CD4-positive, alpha-beta memory T cell (primary cell): ENCODE data around the gene CD22. TPM values are rescaled to one million over a fixed set of nuclear protein-coding genes. Genes with fewer than 3 reads are reported as not detected.
"Not testable (repeated sequence)": the region's sequence is repeated elsewhere in the genome, so short reads cannot be mapped to it uniquely, and the experiment has no call there.

ENCODE experiments used
- CTCF ChIA-PET: fragments of 350-600 bp; sonication (Branson Sonifier 250); formaldehyde crosslinking; loops from one replicate; lab custom pipeline; 2021; ENCODE audit warnings: inconsistent platforms; ENCODE audit not compliant: partially characterized antibody; lab: Charles Lee
- POLR2A ChIA-PET: fragments of 350-600 bp; sonication (Branson Sonifier 250); formaldehyde crosslinking; loops from one replicate; lab custom pipeline; 2021; ENCODE audit not compliant: partially characterized antibody; lab: Charles Lee
- DNase-seq, 5 donors: peaks; one replicate each; pipeline versions ENCODE4 v3.0.0 to v3.0.0-alpha.2; 2020 to 2022; ENCODE audit warnings: mixed read lengths in 1 of 5
- H3K27ac ChIP-seq: one replicate; pipeline ENCODE4 v1.7.0; 2013; ENCODE audit warnings: low read depth, low read length
- H3K27me3 ChIP-seq: 2 replicates; pipeline ENCODE4 v1.7.0; 2013; ENCODE audit warnings: mild to moderate bottlenecking, low read length, moderate library complexity; ENCODE audit not compliant: insufficient read depth
- H3K36me3 ChIP-seq: 2 replicates; pipeline ENCODE4 v1.7.0; 2013; ENCODE audit warnings: mild to moderate bottlenecking, low read length, moderate library complexity; ENCODE audit not compliant: insufficient read depth
- H3K4me1 ChIP-seq: 2 replicates; pipeline ENCODE4 v1.7.0; 2013; ENCODE audit warnings: mild to moderate bottlenecking, low read length, moderate library complexity; ENCODE audit not compliant: insufficient read depth
- H3K4me3 ChIP-seq, 2 donors: one replicate each; pipeline ENCODE4 v1.7.0; 2013; ENCODE audit warnings: low read length in 2 of 2, mild to moderate bottlenecking in 1 of 2
- H3K9me3 ChIP-seq, 2 donors: one replicate each; pipeline ENCODE4 v1.7.0; 2013; ENCODE audit warnings: low read length in 2 of 2, control low read depth in 1 of 2; ENCODE audit not compliant: control insufficient read depth in 1 of 2
- H3K27ac Mint-ChIP-seq, 7 donors: one replicate each; pipeline ENCODE4 v1.8.0; 2020 to 2021; ENCODE audit warnings: mixed read lengths in 7 of 7, mild to moderate bottlenecking in 6 of 7, inconsistent platforms in 3 of 7, moderate library complexity in 3 of 7
- H3K27me3 Mint-ChIP-seq, 2 donors: one replicate each; pipeline ENCODE4 v1.8.0; 2020 to 2021; ENCODE audit warnings: mixed read lengths in 2 of 2
- H3K36me3 Mint-ChIP-seq, 2 donors: one replicate each; pipeline ENCODE4 v1.8.0; 2020 to 2021; ENCODE audit warnings: mixed read lengths in 2 of 2, inconsistent platforms in 1 of 2, mild to moderate bottlenecking in 1 of 2
- H3K4me1 Mint-ChIP-seq, 4 donors: one replicate each; pipeline ENCODE4 v1.8.0; 2020 to 2021; ENCODE audit warnings: mixed read lengths in 4 of 4, mild to moderate bottlenecking in 1 of 4
- H3K4me3 Mint-ChIP-seq, 8 donors: one replicate each; pipeline ENCODE4 v1.8.0; 2020 to 2021; ENCODE audit warnings: mixed read lengths in 8 of 8, mild to moderate bottlenecking in 7 of 8, moderate library complexity in 6 of 8, inconsistent platforms in 3 of 8
- H3K9me3 Mint-ChIP-seq, 8 donors: one replicate each; pipeline ENCODE4 v1.8.0; 2020 to 2021; ENCODE audit warnings: mixed read lengths in 8 of 8, mild to moderate bottlenecking in 5 of 8, inconsistent platforms in 3 of 8, moderate library complexity in 1 of 8
- intact Hi-C: fragments of 100-400 bp; cut with micrococcal nuclease; formaldehyde crosslinking; loops from one replicate; pipeline ENCODE4 v1.15.1; 2023
- polyA plus RNA-seq, 2 donors: library from polyadenylated mRNA; unstranded; fragments of 300-500 nt; fragmentation: Illumina TruSeq; gene quantifications; one replicate each; pipeline ENCODE4 v1.2.3, GENCODE V29; 2021
- total RNA-seq, 2 experiments: library from RNA; stranded (reverse); gene quantifications; one replicate each; pipeline ENCODE4 v1.2.3, GENCODE V29; 2021

The CD22 gene
- total and polyA plus RNA-seq, 4 experiments from 2014 or later, result 0.30 to 1.8 (median 0.32) TPM

GRCh38 chr19:35368378-35368777 lies 39.4 kb downstream of the CD22 start:
- no peak for DNase-seq
- no peaks in the 10 kb centered on the region for H3K36me3 ChIP-seq
- no peaks in the 10 kb centered on the region for H3K9me3 ChIP-seq
- H3K9me3 Mint-ChIP-seq, result no peaks in the 10 kb centered on the region
- ChIA-PET CTCF (interaction anchor here (1.0 kb wide), 1 partner anchor 127 kb away, joined by 3 read pairs; no protein-coding TSS in a partner anchor), POLR2A (no interaction called here)
- H3K27ac Mint-ChIP-seq, result no peak overlapping the region
- H3K27ac ChIP-seq, result no peak overlapping the region
- peaks cover 1 to 4% of the 10 kb centered on the region in 2 donors for H3K27me3 Mint-ChIP-seq
- H3K4me1 ChIP-seq, result no peaks in the 10 kb centered on the region
- no peaks in the 10 kb centered on the region for H3K27me3 ChIP-seq
- H3K4me3 Mint-ChIP-seq, result no peak overlapping the region
- H3K4me1 Mint-ChIP-seq, result no peaks in the 10 kb centered on the region
- H3K4me3 ChIP-seq, result no peak overlapping the region
- intact Hi-C loops, result no loop called here
- no peaks in the 10 kb centered on the region for H3K36me3 Mint-ChIP-seq

GRCh38 chr19:35369522-35369921 lies 40.5 kb downstream of the CD22 start:
- intact Hi-C loops, result no loop called here
- POLR2A ChIA-PET, result no interaction called here

GRCh38 chr19:35370722-35371121 lies 41.7 kb downstream of the CD22 start, which contains the start of gene GPR42:
Gene GPR42 (plus strand): TSS chr19:35371068. CDS start chr19:35371360, 292 bp downstream.
- no peak within 1 kb of the TSS for H3K27ac Mint-ChIP-seq
- intact Hi-C loops, result no loop called here
- no peaks in the 10 kb centered on the region for H3K36me3 Mint-ChIP-seq
- ChIA-PET CTCF (no interaction called here), POLR2A (no interaction called here)
- H3K9me3 Mint-ChIP-seq, result no peaks in the 10 kb centered on the region
- Histone ChIP-seq H3K9me3 (no peaks in the 10 kb centered on the region), H3K4me1 (no peaks in the 10 kb centered on the region), H3K36me3 (no peaks in the 10 kb centered on the region), H3K27me3 (no peaks in the 10 kb centered on the region), H3K4me3 (no peak within 1 kb of the TSS), H3K27ac (no peak within 1 kb of the TSS)
- peaks cover 0 to 7% (median under 1%) of the 10 kb centered on the region in 4 donors for H3K4me1 Mint-ChIP-seq
- peaks cover 0 to 2% of the 10 kb centered on the region in 2 donors for H3K27me3 Mint-ChIP-seq
- no peak within 1 kb of the TSS for H3K4me3 Mint-ChIP-seq
- DNase-seq, result no peak

More at GRCh38 chr19:35369522-35369921, 40.5 kb downstream of the CD22 start:
- Mint-ChIP-seq H3K27ac (no peak overlapping the region), H3K4me3 (no peak overlapping the region), H3K27me3 (peaks cover 1% of the 10 kb centered on the region in 2 donors), H3K4me1 (no peaks in the 10 kb centered on the region), H3K36me3 (no peaks in the 10 kb centered on the region), H3K9me3 (no peaks in the 10 kb centered on the region)
- no peak overlapping the region for H3K27ac ChIP-seq
- H3K4me1 ChIP-seq, result no peaks in the 10 kb centered on the region
- no peak for DNase-seq
- CTCF ChIA-PET, result no interaction called here
- no peak overlapping the region for H3K4me3 ChIP-seq
- H3K27me3 ChIP-seq, result no peaks in the 10 kb centered on the region
- no peaks in the 10 kb centered on the region for H3K36me3 ChIP-seq
- H3K9me3 ChIP-seq, result no peaks in the 10 kb centered on the region

GRCh38 chr19:35373492-35373891 lies 44.5 kb downstream of the CD22 start:
- Histone ChIP-seq H3K4me1 (no peaks in the 10 kb centered on the region), H3K4me3 (no peak overlapping the region), H3K27ac (no peak overlapping the region), H3K27me3 (no peaks in the 10 kb centered on the region), H3K9me3 (no peaks in the 10 kb centered on the region), H3K36me3 (no peaks in the 10 kb centered on the region)
- H3K4me1 Mint-ChIP-seq, result peaks cover 1 to 11% (median 3%) of the 10 kb centered on the region in 4 donors
- peaks cover 1 to 6% of the 10 kb centered on the region in 2 donors for H3K27me3 Mint-ChIP-seq
- no peak overlapping the region for H3K27ac Mint-ChIP-seq
- intact Hi-C loops, result no loop called here
- peaks cover 0 to 3% (median 0%) of the 10 kb centered on the region in 8 donors for H3K9me3 Mint-ChIP-seq
- H3K4me3 Mint-ChIP-seq, result no peak overlapping the region
- ChIA-PET CTCF (no interaction called here), POLR2A (no interaction called here)
- no peak for DNase-seq
- H3K36me3 Mint-ChIP-seq, result no peaks in the 10 kb centered on the region

- H3K36me3 Mint-ChIP-seq, DNase-seq, POLR2A ChIA-PET, H3K9me3 ChIP-seq, H3K4me3 ChIP-seq, H3K36me3 ChIP-seq, H3K4me3 Mint-ChIP-seq, H3K27ac ChIP-seq, H3K4me1 ChIP-seq, H3K9me3 Mint-ChIP-seq, H3K27me3 Mint-ChIP-seq, H3K27me3 ChIP-seq, intact Hi-C loops: not testable (repeated sequence)
- CTCF ChIA-PET, result interaction anchor here (0.7 kb wide), 1 partner anchor 288 kb away, joined by 3 read pairs; no protein-coding TSS in a partner anchor
- Mint-ChIP-seq H3K4me1 (peaks cover 1 to 11% (median 3%) of the 10 kb centered on the region in 4 donors), H3K27ac (peak overlapping the region in 1 of 7 donors; percentile 65)
Measured at GRCh38 chr19:35374031-35374430, 45.0 kb downstream of the CD22 start.

GRCh38 chr19:35375505-35376307 lies 46.7 kb downstream of the CD22 start:
- ChIA-PET POLR2A (no interaction called here), CTCF (no interaction called here)
- Mint-ChIP-seq H3K27me3 (peaks cover 3 to 8% of the 10 kb centered on the region in 2 donors), H3K27ac (peak overlapping the region in 1 of 7 donors; percentile 68), H3K4me3 (no peak overlapping the region), H3K4me1 (peaks cover 1 to 11% (median 3%) of the 10 kb centered on the region in 4 donors), H3K9me3 (peaks cover 0 to 6% (median 0%) of the 10 kb centered on the region in 8 donors), H3K36me3 (no peaks in the 10 kb centered on the region)
- Histone ChIP-seq H3K4me1 (no peaks in the 10 kb centered on the region), H3K4me3 (no peak overlapping the region), H3K27me3 (no peaks in the 10 kb centered on the region), H3K27ac (no peak overlapping the region), H3K36me3 (no peaks in the 10 kb centered on the region), H3K9me3 (no peaks in the 10 kb centered on the region)
- no peak for DNase-seq
- intact Hi-C loops, result no loop called here

GRCh38 chr19:35377656-35378055 lies 48.7 kb downstream of the CD22 start:
- Histone ChIP-seq H3K9me3 (no peaks in the 10 kb centered on the region), H3K4me1 (no peaks in the 10 kb centered on the region), H3K4me3 (no peak overlapping the region), H3K27me3 (no peaks in the 10 kb centered on the region), H3K27ac (no peak overlapping the region), H3K36me3 (no peaks in the 10 kb centered on the region)
- no peak for DNase-seq
- Mint-ChIP-seq H3K4me3 (no peak overlapping the region), H3K27me3 (peaks cover 6 to 14% of the 10 kb centered on the region in 2 donors), H3K9me3 (peaks cover 0 to 6% (median 0%) of the 10 kb centered on the region in 8 donors), H3K4me1 (peaks cover 1 to 11% (median 3%) of the 10 kb centered on the region in 4 donors), H3K36me3 (no peaks in the 10 kb centered on the region), H3K27ac (no peak overlapping the region)
- CTCF ChIA-PET, result no interaction called here
- POLR2A ChIA-PET, result no interaction called here
- intact Hi-C loops, result no loop called here
